Gastroesophageal sphincter (tissue), 3 donors: ENCODE results near the gene FCHO1.

Experiments used
- CTCF ChIP-seq, 4 experiments: fragments of 200-600 bp in 2 of 4; fragments of 450-650 bp in 2 of 4; sonication (generic) in 1 of 4; IDR thresholded peaks; one replicate each; pipeline ENCODE4 v1.5.1; 2017 to 2019; ENCODE audit warnings: antibody characterized with exemption in 4 of 4, mild to moderate bottlenecking in 2 of 4, moderate library complexity in 2 of 4
- POLR2AphosphoS5 ChIP-seq: sonication (generic); formaldehyde crosslinking; IDR thresholded peaks from one replicate; pipeline ENCODE4 v1.6.1; 2017; ENCODE audit warnings: antibody characterized with exemption

DNA sequence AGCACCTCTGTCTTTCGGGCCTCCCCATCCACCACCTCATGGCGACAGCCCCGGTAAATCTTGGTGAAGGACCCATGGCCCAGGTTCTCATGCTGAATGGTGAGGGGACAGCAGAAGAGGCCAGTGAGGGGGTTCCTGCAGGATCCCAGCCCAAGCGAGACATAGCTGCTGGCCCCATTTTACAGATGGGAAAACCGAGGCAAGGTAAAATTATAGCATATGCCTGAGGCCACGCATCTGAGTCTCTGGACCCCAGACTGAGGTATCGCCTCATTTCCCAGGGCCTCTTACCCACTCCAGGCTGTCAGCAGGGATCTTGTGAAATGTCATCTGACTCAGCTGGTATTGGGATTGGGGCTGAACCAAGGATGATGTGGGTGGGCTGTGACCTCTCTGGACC, 86.7 kb downstream of the FCHO1 start:
- TF ChIP-seq CTCF (IDR thresholded peaks at IDR 0.05) (no peak), POLR2AphosphoS5 (no peak)
